GM19328 (cell line): ENCODE measurements around the gene RAMP1.
"Not testable (repeated sequence)": the region's sequence is repeated elsewhere in the genome, so short reads cannot be mapped to it uniquely, and the experiment has no call there.

Experiments
- ATAC-seq: cut with Tn5 transposase; IDR thresholded peaks from one replicate; pipeline ENCODE4 v1.9.1; 2021; ENCODE audit warnings: mild to moderate bottlenecking, moderate library complexity; ENCODE audit not compliant: unreplicated experiment

The RAMP1 gene

DNA sequence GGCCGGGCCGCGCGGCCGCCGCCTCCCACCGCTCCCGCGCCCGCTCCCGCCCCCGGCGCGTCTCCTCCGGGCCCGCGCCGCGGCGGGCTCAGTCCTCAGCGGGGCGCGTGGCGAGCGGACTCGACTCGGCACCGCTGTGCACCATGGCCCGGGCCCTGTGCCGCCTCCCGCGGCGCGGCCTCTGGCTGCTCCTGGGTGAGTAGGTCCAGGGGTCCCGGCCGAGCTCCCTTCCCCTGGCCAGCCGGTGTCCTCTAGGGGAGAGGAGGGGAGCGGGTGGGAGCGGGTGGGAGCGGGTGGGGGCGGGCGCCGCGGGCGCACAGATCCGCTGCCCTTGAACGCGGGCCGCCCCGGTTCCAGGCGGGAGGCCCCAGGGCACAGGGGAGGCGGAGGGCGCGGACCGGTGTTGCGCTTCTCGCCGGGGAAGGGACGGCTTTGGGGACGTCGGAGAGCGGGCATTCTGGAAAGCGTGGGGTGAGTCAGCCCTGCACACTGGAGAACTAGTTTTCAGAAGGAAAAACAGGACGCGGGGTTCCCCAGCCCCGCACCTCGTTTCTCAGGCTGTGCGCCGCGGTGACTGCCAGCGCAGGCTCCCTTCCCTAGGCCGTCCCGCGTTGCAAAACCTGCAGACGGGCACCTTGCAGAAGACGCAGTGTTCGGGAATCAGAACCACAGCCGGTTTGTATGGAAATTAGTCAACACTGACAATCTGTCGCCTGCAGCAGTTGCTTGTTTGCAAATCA lies at the start of gene RAMP1:
Gene RAMP1, plus strand, starts transcription at position 91 of the 740 bp plus-strand sequence. Its CDS starts 53 bp downstream, at position 144.
- no peak for ATAC-seq

DNA sequence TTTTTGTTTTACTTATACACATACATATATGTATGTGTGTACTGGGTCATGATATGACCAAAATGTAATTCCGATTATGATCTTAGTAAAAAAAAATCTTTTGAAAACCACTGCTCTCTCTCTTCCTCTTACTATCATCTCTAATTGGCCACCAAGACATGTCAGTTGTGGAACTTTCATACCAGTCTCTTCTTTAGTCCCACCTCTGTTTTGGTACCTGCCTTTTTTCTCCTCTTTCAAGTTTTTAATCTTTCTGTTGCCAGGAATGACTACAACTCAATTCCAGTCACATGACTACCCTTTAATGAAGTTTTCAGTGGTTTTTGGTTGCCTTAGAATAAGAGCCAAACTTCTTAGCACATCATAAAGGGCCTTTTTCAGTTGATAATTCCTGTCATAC lies 43.8 kb upstream of the RAMP1 start:
- ATAC-seq, result no peak

DNA sequence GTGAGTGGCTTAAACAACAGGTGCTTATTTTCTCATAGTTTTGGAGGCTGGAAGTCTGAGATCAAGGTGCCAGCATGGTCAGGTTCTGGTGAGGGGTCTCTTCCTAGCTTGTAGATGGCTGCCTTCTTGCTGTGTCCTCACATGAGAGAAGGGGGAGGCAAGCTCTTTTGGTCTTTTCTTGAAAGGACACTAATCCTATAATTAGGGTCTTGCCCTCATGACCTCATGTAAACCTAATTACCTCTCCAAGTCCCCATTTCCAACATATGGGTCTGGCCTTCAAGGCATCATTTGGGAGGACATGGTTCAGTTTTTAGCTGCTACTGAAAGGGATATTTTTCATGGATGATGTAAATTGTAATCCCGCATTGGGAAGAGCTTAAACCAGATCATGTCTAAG lies 42.9 kb upstream of the RAMP1 start:
- no peak for ATAC-seq

DNA sequence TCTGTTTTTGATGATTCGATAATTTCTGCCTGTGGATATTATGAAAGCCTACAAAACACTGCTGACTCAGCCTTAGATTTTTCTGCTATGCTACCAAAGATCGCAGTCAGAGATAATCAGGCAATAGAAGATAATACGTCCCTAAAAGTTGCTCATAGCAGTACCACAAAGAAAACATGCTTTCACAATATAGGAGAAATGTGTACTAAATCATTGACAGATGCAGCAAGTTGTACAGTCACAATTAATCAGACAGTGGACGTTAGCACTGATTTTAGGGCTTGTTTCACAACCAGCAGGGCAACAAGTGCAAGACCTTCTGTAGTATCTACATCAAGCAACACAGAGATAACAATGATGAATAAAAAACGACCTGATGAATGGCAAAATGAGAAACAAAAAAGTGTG lies 41.4 kb upstream of the RAMP1 start:
- ATAC-seq, result no peak

DNA sequence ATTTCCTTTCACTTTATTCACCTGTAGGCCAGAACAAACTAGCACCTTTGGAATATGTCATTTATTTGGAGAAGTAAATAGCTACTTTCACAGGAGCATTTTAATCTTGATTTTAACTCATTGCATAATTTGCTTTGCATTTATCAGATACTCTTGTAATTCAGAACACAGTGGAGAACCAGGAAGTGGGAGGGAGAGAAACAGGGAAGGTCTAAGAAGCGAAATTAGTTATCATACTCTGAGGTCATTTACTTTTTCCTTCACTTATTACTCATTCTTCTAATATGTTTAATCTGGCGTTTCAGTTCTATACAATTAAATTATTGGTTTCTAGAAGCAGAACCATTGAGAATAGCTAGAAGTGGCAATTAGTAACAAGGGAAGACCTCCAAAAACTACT lies 40.2 kb upstream of the RAMP1 start:
- no peak for ATAC-seq

DNA sequence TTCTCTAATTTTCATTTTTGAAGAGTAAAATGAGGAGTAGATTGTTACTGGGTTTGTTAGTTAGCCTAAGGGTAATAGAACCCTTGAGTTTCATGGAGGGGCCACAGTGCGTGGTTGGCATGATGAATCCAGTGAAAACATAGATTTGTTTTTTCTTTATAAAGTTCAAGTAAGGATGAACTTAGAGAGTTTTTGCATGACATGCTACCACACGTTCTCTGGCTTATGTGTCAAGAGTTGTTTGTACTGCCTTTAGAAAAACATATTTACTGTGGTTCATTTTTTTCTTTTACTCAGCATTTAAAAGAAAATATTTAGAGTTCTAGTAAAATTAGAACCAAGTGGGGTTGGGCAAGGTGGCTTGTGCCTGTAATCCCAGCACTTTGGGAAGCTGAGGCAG lies 39.0 kb upstream of the RAMP1 start:
- no peak for ATAC-seq

DNA sequence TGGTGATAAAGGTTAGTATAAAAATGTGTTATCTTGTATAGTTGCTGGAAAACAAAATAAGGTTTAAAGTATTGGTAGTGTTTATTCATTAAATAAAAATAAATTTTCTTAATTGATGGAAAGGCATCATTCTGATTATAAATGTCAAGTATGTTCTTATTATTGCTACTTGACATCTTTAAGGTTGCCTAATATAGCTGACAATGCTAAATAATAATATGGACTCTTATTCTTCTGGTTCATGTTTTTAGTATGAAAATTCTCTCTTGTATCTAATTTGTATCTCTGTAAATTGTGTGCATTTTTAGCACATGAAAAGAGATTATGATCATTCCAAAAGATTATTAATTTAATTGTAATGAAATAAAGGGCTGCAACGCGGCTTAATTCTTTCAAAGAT lies 35.9 kb upstream of the RAMP1 start:
- ATAC-seq, result no peak

DNA sequence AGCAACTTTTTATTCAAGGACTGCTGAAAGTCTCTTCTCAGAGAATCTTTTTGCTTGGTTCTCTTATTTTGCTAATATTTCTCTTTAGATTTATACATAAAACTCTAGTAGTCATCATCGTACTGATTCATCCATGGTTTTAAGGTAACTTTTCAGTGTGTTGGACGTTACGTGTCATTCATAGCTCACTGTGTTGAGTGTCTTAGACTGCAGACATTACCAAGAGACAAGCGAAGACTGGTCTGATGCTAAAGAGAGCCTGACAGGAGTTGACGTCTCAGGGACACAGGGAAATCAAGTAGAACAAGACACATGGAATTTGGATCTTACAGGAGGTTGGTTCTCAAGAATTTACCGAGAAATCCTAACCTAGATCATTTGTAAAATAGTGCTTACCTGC lies 35.3 kb upstream of the RAMP1 start:
- no peak for ATAC-seq

DNA sequence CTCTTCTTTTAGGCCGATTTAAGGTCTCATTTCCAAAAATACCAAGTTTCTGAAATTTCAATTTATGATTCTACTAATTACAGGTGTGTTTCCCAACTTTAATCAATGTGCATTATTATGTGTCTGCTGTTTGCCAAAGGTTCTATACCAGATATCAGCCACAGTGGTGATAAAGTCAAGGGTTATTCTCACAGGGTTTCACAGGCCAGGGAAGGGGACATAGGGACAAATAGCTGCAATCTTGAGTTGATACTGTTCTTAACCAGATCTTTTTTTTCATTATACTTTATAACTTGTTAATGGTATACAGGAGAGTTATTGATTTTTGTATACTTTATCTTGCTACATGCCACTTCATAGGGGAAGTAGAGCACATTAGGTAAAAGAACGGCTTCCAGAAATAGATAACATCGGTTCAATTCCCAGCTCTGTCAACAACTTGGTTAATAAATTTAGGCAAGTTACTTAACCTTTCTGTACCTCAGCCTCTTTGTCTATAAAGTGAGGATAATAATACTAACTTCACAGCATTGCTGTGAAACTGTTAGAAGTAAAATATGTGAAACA lies 31.9 kb upstream of the RAMP1 start:
- ATAC-seq, result no peak

DNA sequence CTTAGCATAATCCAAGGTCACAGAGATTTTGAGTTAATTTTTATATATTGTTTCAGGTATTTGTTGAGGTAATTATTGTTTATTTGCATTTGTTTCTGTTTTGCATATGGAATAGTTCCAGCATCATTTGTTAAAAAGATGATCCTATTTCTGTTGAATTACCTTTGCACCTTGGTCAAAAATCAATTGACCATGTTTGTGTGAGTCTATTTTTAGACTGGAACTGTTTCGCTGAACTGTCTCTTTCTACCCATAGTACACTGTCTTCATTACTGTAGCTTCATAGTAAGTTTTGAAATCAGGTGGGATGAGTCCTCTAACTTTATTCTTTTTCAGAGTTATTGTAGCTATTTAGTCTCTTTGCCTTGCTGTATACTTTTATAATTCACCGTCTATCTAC lies 28.9 kb upstream of the RAMP1 start:
- no peak for ATAC-seq

DNA sequence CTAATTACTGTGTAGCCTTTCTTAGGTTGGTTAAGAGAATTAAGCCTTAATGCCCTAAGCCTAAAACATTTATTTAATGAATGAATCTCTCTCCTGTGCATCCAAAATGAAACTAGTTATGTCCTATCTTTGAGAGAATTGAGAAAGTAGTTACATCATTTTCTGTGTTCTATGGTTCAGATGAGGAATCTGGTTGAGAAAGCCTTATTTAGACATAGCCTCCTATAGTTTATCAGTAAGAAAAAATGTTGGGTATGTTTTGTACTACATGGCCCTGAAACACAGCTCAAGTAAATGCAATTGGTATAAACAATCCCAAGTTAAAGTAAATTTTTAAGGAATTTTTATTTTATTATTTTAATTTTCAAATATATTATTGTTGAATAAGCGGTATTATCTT lies 25.9 kb upstream of the RAMP1 start:
- ATAC-seq, result no peak

DNA sequence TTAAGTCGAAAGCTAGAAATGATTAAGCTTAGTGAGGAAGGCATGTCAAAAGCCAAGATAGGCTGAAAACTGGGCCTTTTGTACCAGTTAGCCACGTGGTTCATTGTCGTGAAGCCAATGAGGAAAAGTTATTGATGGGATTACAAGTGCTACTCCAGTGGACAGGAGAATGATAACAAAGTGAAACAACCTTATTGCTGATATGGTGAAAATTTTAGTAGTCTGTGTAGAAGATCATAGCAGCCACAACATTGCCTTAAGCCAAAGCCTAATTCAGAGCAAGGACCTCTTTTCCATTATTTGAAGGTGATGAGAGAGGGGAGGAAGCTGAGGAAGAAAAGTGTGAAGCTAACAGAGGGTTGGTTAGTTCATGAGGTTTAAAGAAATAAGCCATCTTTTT lies 24.1 kb upstream of the RAMP1 start:
- no peak for ATAC-seq

DNA sequence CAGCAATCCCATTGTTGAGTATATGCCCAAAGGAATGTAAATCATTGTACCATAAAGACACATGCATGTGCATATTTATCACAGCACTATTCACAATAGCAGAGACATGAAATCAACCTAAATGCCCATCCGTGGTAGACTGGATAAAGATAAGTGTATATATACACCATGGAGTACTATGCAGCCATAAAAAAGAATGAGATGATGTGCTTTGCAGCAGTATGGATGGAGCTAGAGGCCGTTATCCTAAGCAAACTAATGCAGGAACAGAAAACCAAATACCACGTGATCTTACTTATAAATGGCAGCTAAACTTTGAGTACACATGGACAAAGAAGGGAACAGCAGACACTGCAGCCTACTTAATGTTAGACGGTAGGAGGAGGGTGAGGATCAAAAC lies 18.4 kb upstream of the RAMP1 start:
- ATAC-seq, result no peak

DNA sequence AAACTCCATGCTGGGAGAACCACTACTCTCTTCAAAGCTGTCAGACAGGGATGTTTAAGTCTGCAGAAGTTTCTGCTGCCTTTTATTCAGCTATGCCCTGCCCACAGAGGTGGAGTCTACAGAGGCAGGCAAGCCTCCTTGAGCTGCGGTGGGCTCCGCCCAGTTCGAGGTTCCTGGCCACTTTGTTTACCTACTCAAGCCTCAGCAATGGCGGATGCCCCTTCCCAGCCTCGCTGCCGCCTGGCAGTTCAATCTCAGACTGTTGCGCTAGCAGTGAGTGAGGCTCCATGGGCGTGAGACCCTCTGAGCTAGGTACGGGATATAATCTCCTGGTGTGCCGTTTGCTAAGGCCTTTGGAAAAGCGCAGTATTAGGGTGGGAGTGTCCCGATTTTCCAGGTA lies 10.5 kb upstream of the RAMP1 start:
- not testable (repeated sequence) for ATAC-seq

DNA sequence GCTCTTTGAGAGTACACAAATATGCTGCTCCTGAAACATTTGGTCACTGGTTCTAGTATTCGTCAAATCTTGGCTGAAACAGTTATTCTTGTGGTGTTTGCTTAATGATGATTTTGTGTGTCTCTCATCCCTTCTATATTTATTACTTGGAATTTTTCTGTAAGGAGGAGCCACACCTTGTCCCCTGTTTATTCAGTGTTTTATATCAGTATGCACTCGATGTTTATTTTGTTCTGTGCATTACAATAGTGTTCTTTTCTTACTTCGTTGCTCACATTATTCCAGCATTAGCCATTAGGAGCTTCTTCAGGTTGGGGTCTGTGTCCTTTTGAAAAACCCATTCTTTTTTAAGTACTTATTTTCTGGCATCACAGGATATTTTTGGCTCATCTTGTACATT lies 5.1 kb upstream of the RAMP1 start:
- no peak for ATAC-seq

DNA sequence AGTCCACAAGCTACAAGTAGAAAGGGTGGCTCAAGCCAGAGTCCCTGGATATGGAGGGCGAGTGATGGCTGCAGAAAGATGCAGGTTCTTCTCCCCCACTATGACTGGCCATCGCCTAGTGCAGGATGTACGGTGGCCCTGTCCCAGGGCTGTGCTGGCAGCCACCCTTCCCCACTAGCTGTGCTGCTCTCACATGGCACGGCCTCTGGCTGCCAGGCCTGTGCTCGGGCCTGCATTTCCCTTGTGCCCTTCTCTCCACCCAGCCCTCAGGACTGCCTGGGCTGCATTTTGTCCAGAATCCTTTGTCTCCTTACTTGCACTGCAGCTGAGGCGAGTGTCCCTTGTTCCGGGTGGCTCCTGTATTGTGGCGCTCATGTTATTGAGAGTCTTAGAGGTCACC lies 1.6 kb upstream of the RAMP1 start:
- no peak for ATAC-seq

DNA sequence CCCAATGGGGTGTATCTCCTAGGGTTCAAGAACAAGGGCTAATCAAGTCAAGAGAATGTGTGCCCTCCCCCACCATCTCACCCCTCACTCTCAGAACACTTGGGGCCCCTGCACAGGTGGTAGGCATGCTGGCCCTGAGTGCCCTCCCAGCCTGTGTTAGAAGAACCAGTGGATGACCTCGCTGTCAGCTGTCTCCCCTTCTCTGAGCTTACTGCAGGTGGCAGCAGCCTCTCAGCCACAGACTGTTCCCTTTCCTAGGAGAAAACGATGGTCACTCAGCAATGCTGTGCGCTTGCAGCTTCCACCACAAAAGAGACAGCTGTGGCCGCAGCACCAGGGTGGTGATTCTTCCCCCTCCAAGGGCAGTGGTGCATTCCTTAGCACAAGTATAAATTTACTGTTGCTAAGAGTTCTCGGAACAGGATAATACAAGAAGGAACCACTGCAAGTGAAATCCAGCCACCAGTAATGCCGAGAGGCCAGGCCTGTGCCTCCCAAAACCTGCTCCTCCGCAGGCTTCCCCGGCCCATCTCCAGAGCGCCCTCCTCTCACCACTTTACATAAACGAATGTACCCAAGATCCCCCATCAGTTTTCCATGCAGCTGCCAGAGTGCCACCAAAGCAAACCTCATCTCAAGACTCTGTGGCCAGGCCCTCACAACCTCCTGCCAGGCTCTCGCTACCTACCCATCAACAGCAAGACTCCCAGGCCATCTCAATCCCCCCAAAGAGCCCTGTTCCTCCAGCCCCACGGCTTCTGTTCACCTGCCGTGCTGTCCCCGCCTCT lies 935 bp upstream of the RAMP1 start:
- ATAC-seq, result no peak

DNA sequence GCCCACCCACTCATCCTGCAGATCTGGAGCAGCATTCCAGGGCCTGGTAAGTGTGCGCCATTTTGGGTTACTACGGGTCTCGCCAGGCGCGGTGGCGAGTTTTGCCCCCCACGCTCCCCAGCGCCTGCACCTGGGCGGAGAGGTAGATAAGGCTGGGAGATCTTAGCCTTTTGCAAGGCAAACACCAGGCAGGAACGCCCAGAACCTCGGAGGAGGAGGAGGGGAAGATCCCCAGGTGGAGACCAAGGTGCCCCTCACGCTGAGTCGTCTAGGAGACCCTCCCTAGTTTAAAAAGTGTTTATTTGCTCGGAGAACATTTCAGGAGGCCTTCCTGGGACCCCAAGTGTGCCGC lies 365 bp upstream of the RAMP1 start:
- no peak for ATAC-seq

DNA sequence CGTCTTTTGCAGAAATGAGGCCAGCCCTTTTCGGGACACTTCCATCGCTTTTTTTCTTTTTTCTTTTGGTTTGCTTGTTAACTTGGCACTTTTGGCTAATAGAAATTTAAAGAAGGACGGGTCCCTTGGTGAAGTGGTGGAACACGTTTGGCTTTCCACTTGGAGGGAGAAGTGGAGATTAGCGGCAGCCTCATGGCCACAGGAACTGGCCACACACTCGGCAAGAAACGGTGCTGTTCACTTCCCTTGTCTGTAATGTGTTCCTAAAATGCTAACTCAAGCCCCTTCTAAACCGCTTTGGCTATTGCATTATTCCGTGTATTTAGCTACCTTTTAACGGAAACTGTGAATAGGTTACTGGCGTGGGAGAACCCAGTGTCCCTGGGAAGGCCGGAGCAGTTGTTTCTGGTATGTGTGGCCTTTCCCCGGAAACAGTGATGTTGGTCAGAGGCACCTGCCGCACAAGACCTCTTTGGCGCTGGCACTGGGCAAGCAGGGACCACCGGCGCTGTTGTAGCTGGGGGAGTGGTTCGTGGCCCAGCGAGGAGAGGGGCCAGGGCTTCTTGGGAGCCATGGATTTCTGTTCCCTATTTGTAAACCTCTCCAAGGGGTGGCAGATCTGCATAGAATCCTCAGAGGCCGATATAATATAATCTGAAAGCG lies 981 bp downstream of the RAMP1 start:
- ATAC-seq, result no peak

DNA sequence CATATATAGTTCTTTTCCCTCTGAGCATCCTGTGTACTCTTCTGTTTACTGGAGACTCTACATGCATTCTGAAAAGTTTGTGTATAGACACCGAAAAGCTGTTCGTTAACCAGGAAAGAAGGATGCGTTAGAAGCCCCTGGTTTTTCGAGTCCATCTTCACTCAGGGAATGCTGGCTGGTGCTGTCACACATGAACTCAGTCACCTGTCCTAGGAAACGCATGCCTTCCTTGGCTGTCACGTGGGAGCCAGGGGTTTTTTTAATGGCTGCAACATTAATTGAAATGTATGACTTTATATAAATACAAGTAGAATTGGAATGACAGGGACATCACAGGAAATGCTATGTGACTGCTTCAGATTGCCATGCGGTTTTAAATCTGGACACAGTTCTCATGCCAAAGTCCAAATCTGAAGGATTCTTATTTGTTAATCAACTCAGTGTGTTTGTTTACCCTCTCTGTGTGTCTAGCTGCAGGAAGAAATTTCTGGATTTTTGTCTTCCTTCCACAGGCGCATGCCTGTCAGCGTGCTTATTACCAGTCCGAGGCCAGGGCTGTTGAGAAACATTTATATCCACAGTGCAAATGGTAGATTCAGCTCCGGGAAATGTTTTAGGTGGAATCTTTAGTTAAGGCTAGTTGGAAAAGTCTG lies 2.6 kb downstream of the RAMP1 start:
- ATAC-seq, result no peak

DNA sequence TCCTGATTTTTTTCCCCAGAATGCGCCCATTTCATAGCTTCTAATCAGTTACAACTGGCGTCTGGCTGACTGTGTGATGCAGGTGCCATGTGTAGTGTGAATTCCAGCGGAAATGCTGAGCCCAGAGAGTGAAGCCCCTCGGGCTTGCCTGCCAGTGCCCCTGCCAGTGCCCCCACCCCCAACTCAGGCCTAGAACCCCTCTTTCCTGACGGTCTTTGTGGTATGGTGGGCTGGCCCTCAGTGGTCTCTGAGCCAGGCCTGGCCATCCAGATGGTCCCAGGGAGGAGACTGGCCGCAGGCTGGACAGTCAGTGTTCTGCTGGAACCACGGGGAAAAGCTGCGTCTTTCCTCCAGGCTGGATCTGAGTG lies 3.1 kb downstream of the RAMP1 start:
- no peak for ATAC-seq
